ENCODE measurements around the gene ZSCAN31. TPM values are rescaled to one million over a fixed set of nuclear protein-coding genes. Genes with fewer than 3 reads are reported as not detected.

Gene ZSCAN31
- total RNA-seq, 1 experiment from 2014 or later: 6.6 TPM

DNA sequence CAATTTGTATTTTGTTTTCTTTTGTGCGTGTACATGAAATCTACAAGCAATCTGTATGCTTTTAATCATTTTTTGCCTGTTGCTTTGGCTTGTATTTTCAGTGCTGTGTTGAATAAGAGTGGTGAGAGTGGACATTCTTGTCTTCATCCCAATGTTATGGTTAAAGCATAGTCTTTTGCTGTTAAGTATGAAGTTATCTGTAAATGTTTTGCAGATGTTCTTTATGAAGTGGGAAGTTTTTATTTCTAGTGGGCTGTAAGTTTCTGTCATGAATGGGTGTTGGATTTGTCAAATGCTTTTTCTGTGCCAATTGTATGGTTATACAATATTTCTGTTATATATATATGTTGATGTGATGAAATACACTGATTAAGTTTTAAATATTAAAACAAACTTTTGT is 38.0 kb upstream of the ZSCAN31 start:
- H3K9me3 Mint-ChIP-seq: no peaks in the 10 kb centered on the region
- no peak overlapping the region for H3K27ac Mint-ChIP-seq
- DNase-seq (ENCODE audit: low spot score) (no peak), ATAC-seq (no peak)
- POLR2A ChIA-PET: no interaction called here
- no peak for TF ChIP-seq TP53 (CRISPR knock-in tag; IDR thresholded peaks at IDR 0.05)
- no peak for TF ChIP-seq ZNF425 (CRISPR knock-in tag; conservative IDR thresholded peaks at IDR 0.05)
- TF ChIP-seq GABPB1 (CRISPR knock-in tag; IDR thresholded peaks at IDR 0.05): no peak
- no peak for TF ChIP-seq TCF7 (CRISPR knock-in tag; IDR thresholded peaks at IDR 0.05; ENCODE audit: low read depth)
- TF ChIP-seq ELF4 (CRISPR knock-in tag; IDR thresholded peaks at IDR 0.05; ENCODE audit: low read depth): no peak
- no peak for TF ChIP-seq ZNF671 (CRISPR knock-in tag; IDR thresholded peaks at IDR 0.05)
- no peak for TF ChIP-seq KAT7 (CRISPR knock-in tag; IDR thresholded peaks at IDR 0.05; ENCODE audit: borderline replicate concordance)
- no peak for TF ChIP-seq RELA (CRISPR knock-in tag; IDR thresholded peaks at IDR 0.05; ENCODE audit: borderline replicate concordance)
- no peak for TF ChIP-seq CREB1 (CRISPR knock-in tag; IDR thresholded peaks at IDR 0.05)
- TF ChIP-seq CBFB (CRISPR knock-in tag; IDR thresholded peaks at IDR 0.05; ENCODE audit: low read depth): no peak
- TF ChIP-seq AR (CRISPR knock-in tag; IDR thresholded peaks at IDR 0.05): no peak
- TF ChIP-seq CREM (CRISPR knock-in tag; IDR thresholded peaks at IDR 0.05): no peak
- no peak for TF ChIP-seq ZNF416 (CRISPR knock-in tag; IDR thresholded peaks at IDR 0.05)
- TF ChIP-seq IRF2 (CRISPR knock-in tag; IDR thresholded peaks at IDR 0.05; ENCODE audit: borderline replicate concordance, low read depth): no peak
- TF ChIP-seq ZNF317 (CRISPR knock-in tag; IDR thresholded peaks at IDR 0.05; ENCODE audit: borderline replicate concordance, low read depth): no peak
- no peak for TF ChIP-seq AFF4 (CRISPR knock-in tag; IDR thresholded peaks at IDR 0.05; ENCODE audit: borderline replicate concordance)
- TF ChIP-seq, protein P1, sequence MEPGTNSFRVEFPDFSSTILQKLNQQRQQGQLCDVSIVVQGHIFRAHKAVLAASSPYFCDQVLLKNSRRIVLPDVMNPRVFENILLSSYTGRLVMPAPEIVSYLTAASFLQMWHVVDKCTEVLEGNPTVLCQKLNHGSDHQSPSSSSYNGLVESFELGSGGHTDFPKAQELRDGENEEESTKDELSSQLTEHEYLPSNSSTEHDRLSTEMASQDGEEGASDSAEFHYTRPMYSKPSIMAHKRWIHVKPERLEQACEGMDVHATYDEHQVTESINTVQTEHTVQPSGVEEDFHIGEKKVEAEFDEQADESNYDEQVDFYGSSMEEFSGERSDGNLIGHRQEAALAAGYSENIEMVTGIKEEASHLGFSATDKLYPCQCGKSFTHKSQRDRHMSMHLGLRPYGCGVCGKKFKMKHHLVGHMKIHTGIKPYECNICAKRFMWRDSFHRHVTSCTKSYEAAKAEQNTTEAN (CRISPR knock-in tag; IDR thresholded peaks at IDR 0.05): no peak
- no peak for TF ChIP-seq ETV6 (CRISPR knock-in tag; IDR thresholded peaks at IDR 0.05)
- peaks cover 5% of the 10 kb centered on the region for H3K36me3 Mint-ChIP-seq
- no peaks in the 10 kb centered on the region for H3K27me3 Mint-ChIP-seq (ENCODE audit: low read depth)
- CTCF ChIA-PET: no interaction called here
- H3K4me1 Mint-ChIP-seq: peaks cover 4% of the 10 kb centered on the region; the same call in 1 of the 2 replicates
- no peak overlapping the region for H3K4me3 Mint-ChIP-seq

All from WTC11 (cell line).